Keratinocyte (primary cell): ENCODE data around the gene CPN2. TPM values are rescaled to one million over a fixed set of nuclear protein-coding genes. Genes with fewer than 3 reads are reported as not detected.

Source experiments
- DNase-seq: peaks from one replicate; pipeline ENCODE4 v3.0.0-alpha.2; 2011; ENCODE audit warnings: low read depth, missing footprints, low spot score
- FAIRE-seq: peaks from 2 replicates; lab custom pipeline; 2011; peaks lifted over from hg19 to GRCh38; lab: Jason Lieb, UNC
- H2AFZ ChIP-seq: 2 replicates; pipeline ENCODE4 v1.6.0; 2012; ENCODE audit warnings: low read length, control low read depth, inconsistent platforms; ENCODE audit not compliant: control insufficient read depth
- H3K27ac ChIP-seq: 2 replicates; pipeline ENCODE4 v1.5.1; 2011; ENCODE audit warnings: low read length; ENCODE audit not compliant: control insufficient read depth, insufficient read depth
- H3K27me3 ChIP-seq: 3 replicates; pipeline ENCODE4 v1.6.0; 2011; ENCODE audit warnings: low read length; ENCODE audit not compliant: control insufficient read depth, insufficient read depth; ENCODE audit errors: extremely low read depth
- H3K36me3 ChIP-seq, 2 experiments: 2 replicates in 1 of 2; 3 replicates in 1 of 2; pipeline ENCODE4 v1.5.1; 2011; ENCODE audit warnings: low read length in 2 of 2, mild to moderate bottlenecking in 1 of 2; ENCODE audit not compliant: control insufficient read depth in 2 of 2, insufficient read depth in 2 of 2; ENCODE audit errors: extremely low read depth in 1 of 2
- H3K4me1 ChIP-seq: 3 replicates; pipeline ENCODE4 v1.5.1; 2011; ENCODE audit warnings: low read length; ENCODE audit not compliant: control insufficient read depth, insufficient read depth; ENCODE audit errors: extremely low read depth
- H3K4me2 ChIP-seq: 3 replicates; pipeline ENCODE4 v1.6.0; 2011; ENCODE audit warnings: low read depth, low read length; ENCODE audit not compliant: control insufficient read depth, insufficient read depth; ENCODE audit errors: extremely low read depth
- H3K4me3 ChIP-seq, 3 experiments: fragments of 200-600 bp in 1 of 3; sonication (generic) in 1 of 3; 2 replicates in 2 of 3; 3 replicates in 1 of 3; pipeline ENCODE4 v1.5.1; 2011 to 2016; ENCODE audit warnings: low read length in 3 of 3, mild to moderate bottlenecking in 3 of 3, control low read depth in 2 of 3, inconsistent platforms in 1 of 3, low read depth in 1 of 3, mixed read lengths in 1 of 3, mixed run types in 1 of 3, moderate library complexity in 1 of 3; ENCODE audit not compliant: control insufficient read depth in 2 of 3, insufficient read depth in 2 of 3; ENCODE audit errors: extremely low read depth in 1 of 3
- H3K79me2 ChIP-seq: 2 replicates; pipeline ENCODE4 v1.6.0; 2012; ENCODE audit warnings: low read length; ENCODE audit not compliant: control insufficient read depth, insufficient read depth
- H3K9ac ChIP-seq: 3 replicates; pipeline ENCODE4 v1.6.0; 2011; ENCODE audit warnings: low read length; ENCODE audit not compliant: control insufficient read depth, insufficient read depth; ENCODE audit errors: extremely low read depth
- H3K9me1 ChIP-seq: 3 replicates; pipeline ENCODE4 v1.6.0; 2011; ENCODE audit warnings: low read length; ENCODE audit not compliant: control insufficient read depth, insufficient read depth; ENCODE audit errors: extremely low read depth
- H3K9me3 ChIP-seq: 2 replicates; pipeline ENCODE4 v1.5.1; 2012; ENCODE audit warnings: low read depth, low read length; ENCODE audit not compliant: control insufficient read depth
- H4K20me1 ChIP-seq: 3 replicates; pipeline ENCODE4 v1.6.0; 2011; ENCODE audit warnings: low read length; ENCODE audit not compliant: control insufficient read depth, insufficient read depth; ENCODE audit errors: extremely low read depth
- CTCF ChIP-seq, 3 experiments: IDR thresholded peaks in 1 of 3; conservative IDR thresholded peaks in 1 of 3; optimal IDR thresholded peaks in 1 of 3; 2 replicates in 2 of 3; 3 replicates in 1 of 3; pipeline versions ENCODE3 to v1.5.1; 2011; ENCODE audit warnings: low read length in 3 of 3, mild to moderate bottlenecking in 3 of 3, moderate library complexity in 2 of 3, control low read depth in 1 of 3, inconsistent platforms in 1 of 3; ENCODE audit not compliant: insufficient read depth in 2 of 3; ENCODE audit errors: extremely low read depth in 1 of 3
- EZH2 ChIP-seq: IDR thresholded peaks from one replicate; pipeline ENCODE4 v1.6.1; 2012; ENCODE audit warnings: inconsistent platforms, mild to moderate bottlenecking, low read length, moderate library complexity
- dilution Hi-C: fragments of 300-500 bp; cut with MboI; formaldehyde crosslinking; loops from one replicate; pipeline ENCODE4 v1.7.0; 2020; ENCODE audit warnings: low sequenced_read_pairs; ENCODE audit not compliant: extremely low pct_ligation_motif_present
- polyA plus RNA-seq, 5 experiments: library from polyadenylated mRNA; depleted of rRNA in 3 of 5; stranded (reverse) in 3 of 5; stranded (forward) in 1 of 5; unstranded in 1 of 5; fragments of >200 nt; gene quantifications; 1 replicate in 1 of 5; 2 replicates in 3 of 5; 3 replicates in 1 of 5; pipeline versions ENCODE4 v1.2.1 to v1.2.3, GENCODE V29; 2011 to 2012; ENCODE audit warnings: missing spikeins in 2 of 5, low read depth in 1 of 5, low replicate concordance in 1 of 5

Gene CPN2
- polyA plus RNA-seq, 1 donor (not counting 4 experiments of a cell fraction or from before 2014, with no cell fraction given), result not detected

- Histone ChIP-seq H3K27ac (no peak overlapping the region), H3K4me3 (no peak overlapping the region), H3K79me2 (no peaks in the 10 kb centered on the region), H4K20me1 (no peaks in the 10 kb centered on the region), H3K9me1 (no peaks in the 10 kb centered on the region), H3K4me2 (no peak overlapping the region), H3K27me3 (peaks cover 51% of the 10 kb centered on the region), H3K4me1 (no peaks in the 10 kb centered on the region), H3K9ac (no peak overlapping the region), H3K9me3 (no peaks in the 10 kb centered on the region), H3K36me3 (no peaks in the 10 kb centered on the region), H2AFZ (no peak overlapping the region)
- dilution Hi-C loops, result no loop called here
- FAIRE-seq (no peak), DNase-seq (no peak)
- TF ChIP-seq EZH2 (no peak), CTCF (optimal IDR thresholded peaks at IDR 0.05 in 1 of 3, IDR thresholded peaks at IDR 0.05 in 1 of 3, conservative IDR thresholded peaks at IDR 0.05 in 1 of 3; ENCODE audit: extremely low read depth in 1 of 3, insufficient read depth in 2 of 3, low read length in 3 of 3) (no peak)
Measured at GRCh38 chr3:194365978-194366490, 14.9 kb upstream of the CPN2 start.

GRCh38 chr3:194365526-194365925 lies 14.4 kb upstream of the CPN2 start:
- Histone ChIP-seq H3K4me3 (no peak overlapping the region), H3K36me3 (no peaks in the 10 kb centered on the region), H2AFZ (no peak overlapping the region), H3K9ac (no peak overlapping the region), H3K9me1 (no peaks in the 10 kb centered on the region), H3K4me2 (no peak overlapping the region), H3K27me3 (peaks cover 47% of the 10 kb centered on the region), H3K4me1 (no peaks in the 10 kb centered on the region), H3K79me2 (no peaks in the 10 kb centered on the region), H3K9me3 (no peaks in the 10 kb centered on the region), H4K20me1 (no peaks in the 10 kb centered on the region), H3K27ac (no peak overlapping the region)
- no peak for FAIRE-seq
- TF ChIP-seq CTCF (optimal IDR thresholded peaks at IDR 0.05 in 1 of 3, IDR thresholded peaks at IDR 0.05 in 1 of 3, conservative IDR thresholded peaks at IDR 0.05 in 1 of 3; ENCODE audit: extremely low read depth in 1 of 3, insufficient read depth in 2 of 3, low read length in 3 of 3) (no peak), EZH2 (no peak)
- DNase-seq, result no peak
- dilution Hi-C loops, result no loop called here
